H1 (cell line): ENCODE results near the gene CSDE1. TPM values are rescaled to one million over a fixed set of nuclear protein-coding genes. Genes with fewer than 3 reads are reported as not detected.

Experiments
- HDAC6 ChIP-seq: IDR thresholded peaks from one replicate; pipeline ENCODE4 v1.7.1; 2012; ENCODE audit warnings: low read depth, mild to moderate bottlenecking, inconsistent platforms, low read length, moderate library complexity
- POLR2AphosphoS5 ChIP-seq: IDR thresholded peaks from 2 replicates; pipeline ENCODE4 v1.6.1; 2011; ENCODE audit warnings: low read depth, low read length
- RXRA ChIP-seq: IDR thresholded peaks from 2 replicates; pipeline ENCODE4 v1.6.1; 2011; ENCODE audit warnings: low read depth, mild to moderate bottlenecking, low read length, moderate library complexity; ENCODE audit not compliant: insufficient read depth
- TAF1 ChIP-seq: IDR thresholded peaks from 2 replicates; pipeline ENCODE4 v1.6.1; 2011; ENCODE audit warnings: mild to moderate bottlenecking, low read depth, low read length
- polyA plus RNA-seq, 7 experiments: library from polyadenylated mRNA; depleted of rRNA in 3 of 7; stranded (reverse) in 5 of 7; unstranded in 2 of 7; fragments of >200 nt in 5 of 7; fragments of 200-250 nt in 2 of 7; gene quantifications; 1 replicate in 5 of 7; 2 replicates in 1 of 7; 4 replicates in 1 of 7; pipeline versions ENCODE4 v1.2.1 to v1.2.3, GENCODE V29; 2011 to 2013; ENCODE audit warnings: missing spikeins in 2 of 7, mixed read lengths in 2 of 7
- total RNA-seq: library from RNA; stranded (reverse); fragmentation: NEBNext Ultra II Directional; extraction: Animal tissue kit (Norgen Biotek cat#: 25700); gene quantifications from 2 replicates; pipeline ENCODE4 v1.2.1, GENCODE V29; 2021

CSDE1 gene
- total and polyA plus RNA-seq, 2 of the 8 experiments (the other 6 are each of a cell fraction or from before 2014, with no cell fraction given): 149 to 635 TPM

DNA sequence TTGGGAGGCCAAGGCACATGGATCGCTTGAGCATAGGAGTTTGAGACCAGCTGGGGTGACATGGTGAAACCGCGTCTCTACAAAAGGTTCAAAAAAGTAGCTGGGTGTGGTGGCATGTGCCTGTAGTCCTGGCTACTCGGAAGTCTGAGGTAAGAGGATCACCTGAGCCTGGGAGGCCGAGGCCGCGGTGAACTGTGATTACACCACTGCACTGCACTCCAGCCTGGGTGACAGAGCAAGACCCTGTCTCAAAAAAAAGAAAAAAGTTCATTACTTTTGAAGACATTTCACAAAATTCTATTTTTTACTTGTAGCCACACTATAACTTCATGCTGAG is 85.9 kb downstream of the CSDE1 start (continued):
- TF ChIP-seq TAF1 (no peak), HDAC6 (no peak), POLR2AphosphoS5 (no peak), RXRA (no peak)
- TF ChIP-seq, all 59 proteins: peak for 0
